IMR-90 (cell line): ENCODE results near the gene C9orf152. TPM values are rescaled to one million over a fixed set of nuclear protein-coding genes. Genes with fewer than 3 reads are reported as not detected.
A peak's percentile ranks its signal among the peaks of the same experiment; 100 is the strongest.

Experiments
- ATAC-seq: fragments of 200-7000 bp; cut with Tn5 transposase; 2 replicates; pipeline ENCODE4 v1.9.1; 2020; ENCODE audit warnings: low read depth, mild to moderate bottlenecking, moderate library complexity
- BruUV-seq: library from RNA; stranded (reverse); fragments of 400-500 nt; replicated peaks from 2 replicates; lab custom pipeline; 2021; lab: Mats Ljungman, UMichigan
- CTCF ChIA-PET: fragments of 300-600 bp; formaldehyde crosslinking; extraction: SDS; loops from one replicate; lab custom pipeline; 2021; ENCODE audit warnings: antibody characterized with exemption; lab: Yijun Ruan, JAX
- POLR2A ChIA-PET: fragments of 300-600 bp; sonication (Branson Sonifier 250); formaldehyde crosslinking; loops from one replicate; lab custom pipeline; 2022; ENCODE audit warnings: antibody characterized with exemption; ENCODE audit not compliant: unreplicated experiment; lab: Charles Lee
- DNase-seq: peaks from one replicate; pipeline ENCODE4 v3.0.0; 2013
- H2AFZ ChIP-seq: replicated peaks from 2 replicates; pipeline ENCODE3; 2013; ENCODE audit warnings: low read length, mild to moderate bottlenecking; ENCODE audit not compliant: poor library complexity
- H2AK5ac ChIP-seq: 2 replicates; pipeline ENCODE4 v1.6.1; 2013; ENCODE audit warnings: low read depth, low read length, inconsistent platforms
- H2AK9ac ChIP-seq: replicated peaks from 2 replicates; pipeline ENCODE3; 2013; ENCODE audit warnings: mild to moderate bottlenecking, low read depth, low read length, moderate library complexity; ENCODE audit not compliant: poor library complexity
- H2BK120ac ChIP-seq: 2 replicates; pipeline ENCODE4 v1.6.1; 2013; ENCODE audit warnings: low read depth, low read length, inconsistent platforms
- H2BK15ac ChIP-seq: 3 replicates; pipeline ENCODE4 v1.6.1; 2013; ENCODE audit warnings: low read depth, low read length, inconsistent platforms
- H2BK20ac ChIP-seq: 2 replicates; pipeline ENCODE4 v1.6.1; 2013; ENCODE audit warnings: low read depth, mild to moderate bottlenecking, inconsistent platforms, low read length, moderate library complexity
- H2BK5ac ChIP-seq: 2 replicates; pipeline ENCODE4 v1.6.1; 2013; ENCODE audit warnings: mild to moderate bottlenecking, low read depth, low read length, inconsistent platforms; ENCODE audit not compliant: poor library complexity, severe bottlenecking
- H3K14ac ChIP-seq: replicated peaks from 2 replicates; pipeline ENCODE4 v1.6.1; 2013; ENCODE audit warnings: low read depth, low read length, inconsistent platforms
- H3K18ac ChIP-seq: 2 replicates; pipeline ENCODE4 v1.6.1; 2013; ENCODE audit warnings: low read depth, low read length, control low read depth
- H3K23ac ChIP-seq: 2 replicates; pipeline ENCODE4 v1.6.1; 2013; ENCODE audit warnings: low read depth, low read length, inconsistent platforms
- H3K27ac ChIP-seq: 2 replicates; pipeline ENCODE4 v1.5.1; 2013; ENCODE audit warnings: mild to moderate bottlenecking, control low read depth, low read length; ENCODE audit not compliant: insufficient read depth
- H3K27me3 ChIP-seq: 2 replicates; pipeline ENCODE4 v1.6.1; 2013; ENCODE audit warnings: low read length; ENCODE audit not compliant: control insufficient read depth, insufficient read depth
- H3K36me3 ChIP-seq: 2 replicates; pipeline ENCODE4 v1.6.1; 2013; ENCODE audit warnings: low read length, mixed read lengths; ENCODE audit not compliant: control insufficient read depth, insufficient read depth
- H3K4ac ChIP-seq: 2 replicates; pipeline ENCODE4 v1.6.1; 2013; ENCODE audit warnings: low read depth, low read length, inconsistent platforms
- H3K4me1 ChIP-seq: 2 replicates; pipeline ENCODE4 v1.6.1; 2013; ENCODE audit warnings: low read length, mixed read lengths; ENCODE audit not compliant: control insufficient read depth, insufficient read depth
- H3K4me2 ChIP-seq: 2 replicates; pipeline ENCODE4 v1.6.1; 2013; ENCODE audit warnings: low read depth, mild to moderate bottlenecking, control low read depth, low read length, moderate library complexity
- H3K4me3 ChIP-seq: 2 replicates; pipeline ENCODE4 v1.5.1; 2013; ENCODE audit warnings: low read depth, mild to moderate bottlenecking, control low read depth, low read length, moderate library complexity; ENCODE audit not compliant: insufficient read depth
- H3K56ac ChIP-seq: 2 replicates; pipeline ENCODE4 v1.6.1; 2013; ENCODE audit warnings: low read length, inconsistent platforms; ENCODE audit not compliant: insufficient read depth; ENCODE audit errors: extremely low read depth
- H3K79me1 ChIP-seq, 2 experiments: 2 replicates each; pipeline ENCODE4 v1.6.1; 2013; ENCODE audit warnings: low read length in 2 of 2, inconsistent platforms in 1 of 2, low read depth in 1 of 2
- H3K9ac ChIP-seq: 2 replicates; pipeline ENCODE4 v1.6.1; 2013; ENCODE audit warnings: low read depth, low read length, control low read depth
- H3K9me1 ChIP-seq: 2 replicates; pipeline ENCODE4 v1.6.1; 2013; ENCODE audit warnings: low read length, inconsistent platforms; ENCODE audit not compliant: insufficient read depth
- H3K9me3 ChIP-seq: 2 replicates; pipeline ENCODE4 v1.6.1; 2013; ENCODE audit warnings: low read length; ENCODE audit not compliant: control insufficient read depth, insufficient read depth
- H4K20me1 ChIP-seq: 2 replicates; pipeline ENCODE4 v1.6.1; 2013; ENCODE audit warnings: low read length, inconsistent platforms; ENCODE audit not compliant: insufficient read depth
- H4K5ac ChIP-seq: 2 replicates; pipeline ENCODE4 v1.6.1; 2013; ENCODE audit warnings: mild to moderate bottlenecking, low read depth, low read length, control low read depth
- H4K8ac ChIP-seq, 2 experiments: 2 replicates each; pipeline ENCODE4 v1.6.1; 2013; ENCODE audit warnings: low read depth in 2 of 2, low read length in 2 of 2, control low read depth in 1 of 2, inconsistent platforms in 1 of 2
- H4K91ac ChIP-seq: 2 replicates; pipeline ENCODE4 v1.6.1; 2013; ENCODE audit warnings: low read depth, low read length, inconsistent platforms; ENCODE audit not compliant: insufficient read depth
- CEBPB ChIP-seq: IDR thresholded peaks from 2 replicates; pipeline ENCODE4 v1.6.1; 2012; ENCODE audit warnings: low read depth, low read length, improper control_type of control experiment
- FOS ChIP-seq: fragments of 150-350 bp; IDR thresholded peaks from 2 replicates; pipeline ENCODE4 v1.6.1; 2016; ENCODE audit warnings: low read depth, low read length
- WGBS, 2 experiments: methylation state at CpG; one replicate each; pipeline versions ENCODE4 v1.1.5 to v1.1.7; 2013; ENCODE audit warnings: missing lambda C conversion rate in 2 of 2; ENCODE audit not compliant: insufficient read length in 1 of 2; ENCODE audit errors: extremely low coverage in 2 of 2; 5-methylcytosine and 5-hydroxymethylcytosine counted together
- dilution Hi-C: fragments of 300-500 bp; cut with HindIII; formaldehyde crosslinking; loops from one replicate; pipeline ENCODE4 v1.14.3; 2018; ENCODE audit warnings: low sequenced_read_pairs; ENCODE audit not compliant: unreplicated experiment
- in situ Hi-C: fragments of 300-500 bp; cut with MboI; formaldehyde crosslinking; loops from 3 replicates; pipeline ENCODE4 v1.14.3; 2019; ENCODE audit warnings: low sequenced_read_pairs, inconsistent platforms, mixed read lengths
- intact Hi-C: fragments of 100-400 bp; cut with micrococcal nuclease; formaldehyde crosslinking; loops from 2 replicates; pipeline ENCODE4 v1.10.0; 2022
- polyA plus RNA-seq, 3 experiments: library from polyadenylated mRNA; depleted of rRNA; stranded (reverse); fragments of >200 nt; gene quantifications; 2 replicates each; pipeline ENCODE4 v1.2.3, GENCODE V29; 2012; ENCODE audit warnings: low replicate concordance in 1 of 3
- total RNA-seq: library from RNA; depleted of rRNA; stranded (reverse); fragments of >200 nt; gene quantifications from 2 replicates; pipeline ENCODE4 v1.2.3, GENCODE V29; 2012

Gene C9orf152
- total and polyA plus RNA-seq, 2 of the 4 experiments (the other 2 are of a cell fraction) = not detected

GRCh38 chr9:110170357-110171257 is 37.4 kb downstream of the C9orf152 start:
- Histone ChIP-seq H3K4me2 (no peak overlapping the region), H4K91ac (no peak overlapping the region), H2AK9ac (no peak overlapping the region), H3K56ac (no peak overlapping the region), H2AFZ (no peak overlapping the region), H2BK15ac (no peak overlapping the region), H3K4me1 (peaks cover 2% of the 10 kb centered on the region; the same call in 1 of the 2 replicates), H2BK20ac (no peak overlapping the region), H3K14ac (no peak overlapping the region), H3K18ac (no peak overlapping the region), H3K9ac (no peak overlapping the region), H3K23ac (no peak overlapping the region), H3K79me1 (peaks cover 53 to 79% of the 10 kb centered on the region in 2 experiments), H3K9me3 (no peaks in the 10 kb centered on the region), H2BK5ac (no peak overlapping the region), H3K27me3 (no peaks in the 10 kb centered on the region), H3K36me3 (peaks cover 33% of the 10 kb centered on the region), H4K20me1 (peaks cover 47% of the 10 kb centered on the region), H3K9me1 (peaks cover 16% of the 10 kb centered on the region), H2BK120ac (no peak overlapping the region), H2AK5ac (no peak overlapping the region), H4K8ac (no peak overlapping the region), H4K5ac (no peak overlapping the region), H3K27ac (no peak overlapping the region), H3K4ac (no peak overlapping the region), H3K4me3 (no peak overlapping the region)
- in situ Hi-C loops (loop anchor here (25.0 kb wide), 1 partner anchor 583 kb away; no protein-coding TSS in a partner anchor), dilution Hi-C loops (loop anchor here (25.0 kb wide), 1 partner anchor 108 kb away; no protein-coding TSS in a partner anchor), intact Hi-C loops (no loop called here)
- ATAC-seq = no peak
- BruUV-seq = TSS peak; percentile 40
- CTCF ChIA-PET = no interaction called here
- POLR2A ChIA-PET = no interaction called here
- no peak for DNase-seq
- TF ChIP-seq CEBPB = no peak
- no peak for TF ChIP-seq FOS
- WGBS, 2 experiments = 96% methylated on average over 3 of the region's 9 CpGs; no CpG with 5 or more reads in 1 of the 2 experiments
